Peyer's patch (tissue), 4 donors: ENCODE measurements around the gene CHCHD3. TPM values are rescaled to one million over a fixed set of nuclear protein-coding genes. Genes with fewer than 3 reads are reported as not detected.

Experiments
- DNase-seq, 3 donors: peaks; one replicate each; pipeline ENCODE4 v3.0.0-alpha.2; 2017 to 2019
- H3K27ac ChIP-seq, 4 donors: fragments of 200-600 bp; sonication (generic); one replicate each; pipeline ENCODE4 v1.5.1; 2016 to 2019
- H3K27me3 ChIP-seq, 2 donors: fragments of 200-600 bp; sonication (generic); one replicate each; pipeline ENCODE4 v1.5.1; 2019
- H3K36me3 ChIP-seq, 3 donors: fragments of 200-600 bp; sonication (generic); one replicate each; pipeline ENCODE4 v1.5.1; 2016 to 2019
- H3K4me1 ChIP-seq, 4 donors: fragments of 200-600 bp; sonication (generic); one replicate each; pipeline ENCODE4 v1.5.1; 2016 to 2019
- H3K4me3 ChIP-seq, 4 donors: fragments of 200-600 bp; sonication (generic); 1 replicate in 3 of 4; 2 replicates in 1 of 4; pipeline ENCODE4 v1.5.1; 2016 to 2019; ENCODE audit warnings: mild to moderate bottlenecking in 1 of 4
- H3K9me3 ChIP-seq, 4 donors: fragments of 200-600 bp; sonication (generic); one replicate each; pipeline ENCODE4 v1.5.1; 2016 to 2019; ENCODE audit warnings: mild to moderate bottlenecking in 1 of 4
- CTCF ChIP-seq, 6 experiments: fragments of 450-650 bp in 4 of 6; fragments of 200-600 bp in 2 of 6; sonication (generic) in 1 of 6; IDR thresholded peaks; one replicate each; pipeline ENCODE4 v1.5.1; 2017 to 2019; ENCODE audit warnings: antibody characterized with exemption in 6 of 6, mild to moderate bottlenecking in 3 of 6, moderate library complexity in 1 of 6
- POLR2A ChIP-seq, 2 donors: fragments of 450-650 bp; IDR thresholded peaks; one replicate each; pipeline ENCODE4 v1.5.1; 2017; ENCODE audit warnings: antibody characterized with exemption in 2 of 2, mild to moderate bottlenecking in 2 of 2, moderate library complexity in 2 of 2
- total RNA-seq, 4 donors: library from RNA; depleted of rRNA; stranded (reverse); fragments of >200 nt; gene quantifications; one replicate each; pipeline ENCODE4 v1.1.0, GENCODE V29; 2016

The CHCHD3 gene
- total RNA-seq, 4 donors from 2014 or later = 53.9 to 114 (median 84.0) TPM

GRCh38 chr7:133051719-133052400, 30.0 kb downstream of the CHCHD3 start:
- Histone ChIP-seq H3K9me3 (no peaks in the 10 kb centered on the region), H3K4me3 (no peak overlapping the region), H3K36me3 (no peaks in the 10 kb centered on the region), H3K27ac (no peak overlapping the region), H3K27me3 (no peaks in the 10 kb centered on the region), H3K4me1 (no peaks in the 10 kb centered on the region)
- TF ChIP-seq POLR2A (IDR thresholded peaks at IDR 0.05) = no peak
- no peak for TF ChIP-seq CTCF (IDR thresholded peaks at IDR 0.05)
- DNase-seq = no peak

- Histone ChIP-seq H3K4me1 (no peaks in the 10 kb centered on the region), H3K36me3 (no peaks in the 10 kb centered on the region), H3K9me3 (no peaks in the 10 kb centered on the region), H3K4me3 (no peak overlapping the region), H3K27me3 (no peaks in the 10 kb centered on the region), H3K27ac (no peak overlapping the region)
- no peak for TF ChIP-seq CTCF (IDR thresholded peaks at IDR 0.05)
- TF ChIP-seq POLR2A (IDR thresholded peaks at IDR 0.05) = no peak
- no peak for DNase-seq
Observed at GRCh38 chr7:133051066-133051465, 30.8 kb downstream of the CHCHD3 start.

- no peak for DNase-seq
- Histone ChIP-seq H3K27ac (no peak overlapping the region), H3K36me3 (no peaks in the 10 kb centered on the region), H3K4me1 (no peaks in the 10 kb centered on the region), H3K4me3 (no peak overlapping the region), H3K27me3 (no peaks in the 10 kb centered on the region), H3K9me3 (no peaks in the 10 kb centered on the region)
- TF ChIP-seq POLR2A (IDR thresholded peaks at IDR 0.05) = no peak
- TF ChIP-seq CTCF (IDR thresholded peaks at IDR 0.05) = no peak
Observed at GRCh38 chr7:133050200-133050995, 31.5 kb downstream of the CHCHD3 start.

- Histone ChIP-seq H3K4me1 (no peaks in the 10 kb centered on the region), H3K27ac (no peak overlapping the region), H3K36me3 (no peaks in the 10 kb centered on the region), H3K27me3 (no peaks in the 10 kb centered on the region), H3K4me3 (no peak overlapping the region), H3K9me3 (no peaks in the 10 kb centered on the region)
- DNase-seq = no peak
- TF ChIP-seq POLR2A (IDR thresholded peaks at IDR 0.05) (no peak), CTCF (IDR thresholded peaks at IDR 0.05) (no peak)
Observed at GRCh38 chr7:133048589-133048988, 33.3 kb downstream of the CHCHD3 start.

- Histone ChIP-seq H3K4me1 (no peaks in the 10 kb centered on the region), H3K27ac (no peak overlapping the region), H3K9me3 (no peaks in the 10 kb centered on the region), H3K36me3 (no peaks in the 10 kb centered on the region), H3K4me3 (no peak overlapping the region), H3K27me3 (no peaks in the 10 kb centered on the region)
- TF ChIP-seq CTCF (IDR thresholded peaks at IDR 0.05) (no peak), POLR2A (IDR thresholded peaks at IDR 0.05) (no peak)
- no peak for DNase-seq
Observed at GRCh38 chr7:133047321-133047720, 34.6 kb downstream of the CHCHD3 start.
